CD4-positive, CD25-positive, alpha-beta regulatory T cell (primary cell): ENCODE data around the gene RING1. TPM values are rescaled to one million over a fixed set of nuclear protein-coding genes. Genes with fewer than 3 reads are reported as not detected.
A peak's percentile ranks its signal among the peaks of the same experiment; 100 is the strongest.

ENCODE experiments used
- ATAC-seq, 2 donors: fragments of 150-1000 bp; cut with Tn5 transposase; one replicate each; pipeline ENCODE4 v1.10.0; 2021; ENCODE audit warnings: low read depth in 2 of 2, moderate number of reproducible peaks in 2 of 2, moderate library complexity in 1 of 2
- DNase-seq, 3 donors: peaks; one replicate each; pipeline versions ENCODE4 v3.0.0 to v3.0.0-alpha.2; 2012 to 2022; ENCODE audit warnings: mixed read lengths in 1 of 3
- H3K27ac ChIP-seq: one replicate; pipeline ENCODE4 v1.7.0; 2013; ENCODE audit warnings: mild to moderate bottlenecking, low read length; ENCODE audit not compliant: insufficient read depth, poor library complexity, severe bottlenecking
- H3K27me3 ChIP-seq: one replicate; pipeline ENCODE4 v1.7.0; 2013; ENCODE audit warnings: low read length; ENCODE audit not compliant: control insufficient read depth, insufficient read depth
- H3K36me3 ChIP-seq: one replicate; pipeline ENCODE4 v1.7.0; 2013; ENCODE audit warnings: mild to moderate bottlenecking, low read length, moderate library complexity; ENCODE audit not compliant: control insufficient read depth, insufficient read depth
- H3K4me1 ChIP-seq: 2 replicates; pipeline ENCODE4 v1.7.0; 2013; ENCODE audit warnings: mild to moderate bottlenecking, low read length; ENCODE audit not compliant: insufficient read depth, control insufficient read depth, poor library complexity, severe bottlenecking
- H3K4me3 ChIP-seq: one replicate; pipeline ENCODE4 v1.7.0; 2013; ENCODE audit warnings: low read depth, mild to moderate bottlenecking, low read length, moderate library complexity
- H3K9me3 ChIP-seq, 2 experiments: 1 replicate in 1 of 2; 2 replicates in 1 of 2; pipeline ENCODE4 v1.7.0; 2013; ENCODE audit warnings: low read length in 2 of 2, mild to moderate bottlenecking in 1 of 2, moderate library complexity in 1 of 2; ENCODE audit not compliant: control insufficient read depth in 2 of 2
- H3K27ac Mint-ChIP-seq, 3 donors: one replicate each; pipeline ENCODE4 v1.8.0; 2020 to 2022; ENCODE audit warnings: mild to moderate bottlenecking in 3 of 3, mixed read lengths in 3 of 3, moderate library complexity in 2 of 3
- H3K27me3 Mint-ChIP-seq: one replicate; pipeline ENCODE4 v1.8.0; 2022; ENCODE audit warnings: mild to moderate bottlenecking, mixed read lengths
- H3K36me3 Mint-ChIP-seq: one replicate; pipeline ENCODE4 v1.8.0; 2020; ENCODE audit warnings: mixed read lengths
- H3K4me1 Mint-ChIP-seq, 4 donors: one replicate each; pipeline ENCODE4 v1.8.0; 2020 to 2022; ENCODE audit warnings: mixed read lengths in 4 of 4, mild to moderate bottlenecking in 1 of 4
- H3K4me3 Mint-ChIP-seq, 4 donors: one replicate each; pipeline ENCODE4 v1.8.0; 2020 to 2022; ENCODE audit warnings: mild to moderate bottlenecking in 4 of 4, mixed read lengths in 4 of 4, moderate library complexity in 3 of 4
- H3K9me3 Mint-ChIP-seq, 7 donors: one replicate each; pipeline ENCODE4 v1.8.0; 2020 to 2022; ENCODE audit warnings: mixed read lengths in 7 of 7, mild to moderate bottlenecking in 3 of 7, moderate library complexity in 2 of 7
- polyA plus RNA-seq, 4 donors: library from polyadenylated mRNA; unstranded; fragments of 300-500 nt; fragmentation: Illumina TruSeq; gene quantifications; one replicate each; pipeline ENCODE4 v1.2.3, GENCODE V29; 2021
- total RNA-seq: library from RNA; stranded (reverse); gene quantifications from one replicate; pipeline ENCODE4 v1.2.3, GENCODE V29; 2022

RING1 gene
- total and polyA plus RNA-seq, 5 donors from 2014 or later, result 4.9 to 34.2 (median 5.6) TPM

- no peak overlapping the region for H3K4me3 ChIP-seq
- DNase-seq (no peak), ATAC-seq (no peak)
- Mint-ChIP-seq H3K27ac (peak overlapping the region in 2 of 3 donors; percentile 82 to 89), H3K4me3 (peak overlapping the region; percentile 92 to 100 (median 96)), H3K36me3 (peaks cover 12% of the 10 kb centered on the region), H3K27me3 (no peaks in the 10 kb centered on the region), H3K4me1 (peaks cover 4 to 75% (median 46%) of the 10 kb centered on the region in 4 donors), H3K9me3 (peaks cover 0 to 3% (median 0%) of the 10 kb centered on the region in 7 donors)
- no peaks in the 10 kb centered on the region for H3K27me3 ChIP-seq
- no peaks in the 10 kb centered on the region for H3K9me3 ChIP-seq
- H3K27ac ChIP-seq, result peak overlapping the region; percentile 69
- peaks cover 59% of the 10 kb centered on the region for H3K4me1 ChIP-seq
- H3K36me3 ChIP-seq, result peaks cover 19% of the 10 kb centered on the region
Measured at GRCh38 chr6:33203443-33204164, 4.7 kb upstream of the RING1 start.

- Histone ChIP-seq H3K4me3 (no peak overlapping the region), H3K27me3 (no peaks in the 10 kb centered on the region), H3K36me3 (peaks cover 19% of the 10 kb centered on the region), H3K27ac (peak overlapping the region; percentile 69), H3K9me3 (no peaks in the 10 kb centered on the region), H3K4me1 (peaks cover 60% of the 10 kb centered on the region)
- peak overlapping the region in 2 of 3 donors; percentile 82 to 89 for H3K27ac Mint-ChIP-seq
- H3K4me1 Mint-ChIP-seq, result peaks cover 9 to 75% (median 47%) of the 10 kb centered on the region in 4 donors
- ATAC-seq, result no peak
- peak overlapping the region; percentile 92 to 100 (median 96) for H3K4me3 Mint-ChIP-seq
- no peak for DNase-seq
- H3K9me3 Mint-ChIP-seq, result peaks cover 0 to 3% (median 0%) of the 10 kb centered on the region in 7 donors
- H3K36me3 Mint-ChIP-seq, result peaks cover 16% of the 10 kb centered on the region
- H3K27me3 Mint-ChIP-seq, result no peaks in the 10 kb centered on the region
Measured at GRCh38 chr6:33204165-33204414, 4.2 kb upstream of the RING1 start.

- Histone ChIP-seq H3K4me1 (peaks cover 56% of the 10 kb centered on the region), H3K9me3 (no peaks in the 10 kb centered on the region), H3K27me3 (no peaks in the 10 kb centered on the region), H3K36me3 (peaks cover 20% of the 10 kb centered on the region), H3K27ac (peak within 1 kb of the TSS; percentile 69), H3K4me3 (peak within 1 kb of the TSS; percentile 44)
- Mint-ChIP-seq H3K27me3 (no peaks in the 10 kb centered on the region), H3K36me3 (peaks cover 18% of the 10 kb centered on the region), H3K4me1 (peaks cover 14 to 75% (median 50%) of the 10 kb centered on the region in 4 donors), H3K9me3 (peaks cover 0 to 3% (median 0%) of the 10 kb centered on the region in 7 donors), H3K27ac (peak within 1 kb of the TSS; percentile 89 to 91 (median 89)), H3K4me3 (peak within 1 kb of the TSS; percentile 92 to 100 (median 96))
- DNase-seq (peak; percentile 82 to 91 (median 87)), ATAC-seq (peak; percentile 60 to 66)
Measured at GRCh38 chr6:33204415-33205190, 3.7 kb upstream of the RING1 start, which contains the start of gene HSD17B8. Gene HSD17B8 (plus strand): TSS chr6:33204655. CDS start chr6:33204669, 14 bp downstream.

- H3K27me3 Mint-ChIP-seq, result peaks cover under 1% of the 10 kb centered on the region
- H3K27me3 ChIP-seq, result no peaks in the 10 kb centered on the region
- DNase-seq (peak in 1 of 3 donors; percentile 37), ATAC-seq (no peak)
- H3K27ac ChIP-seq, result peak overlapping the region; percentile 69
- H3K4me1 Mint-ChIP-seq, result peaks cover 18 to 78% (median 51%) of the 10 kb centered on the region in 4 donors
- peaks cover 25% of the 10 kb centered on the region for H3K36me3 Mint-ChIP-seq
- H3K4me3 Mint-ChIP-seq, result peak overlapping the region; percentile 92 to 100 (median 96)
- H3K4me1 ChIP-seq, result peaks cover 54% of the 10 kb centered on the region
- peak overlapping the region; percentile 44 for H3K4me3 ChIP-seq
- no peaks in the 10 kb centered on the region for H3K9me3 ChIP-seq
- peak overlapping the region; percentile 87 to 91 (median 89) for H3K27ac Mint-ChIP-seq
- H3K9me3 Mint-ChIP-seq, result peaks cover 0 to 3% (median 0%) of the 10 kb centered on the region in 7 donors
- peaks cover 28% of the 10 kb centered on the region for H3K36me3 ChIP-seq
Measured at GRCh38 chr6:33205191-33206026, 2.9 kb upstream of the RING1 start.

GRCh38 chr6:33206027-33206863 is 2.1 kb upstream of the RING1 start:
- no peak overlapping the region for H3K27ac ChIP-seq
- H3K4me3 Mint-ChIP-seq, result peak overlapping the region; percentile 92 to 100 (median 96)
- peaks cover 14 to 73% (median 51%) of the 10 kb centered on the region in 4 donors for H3K4me1 Mint-ChIP-seq
- no peak for DNase-seq
- H3K9me3 Mint-ChIP-seq, result peaks cover 0 to 3% (median 0%) of the 10 kb centered on the region in 7 donors
- ATAC-seq, result no peak
- H3K36me3 Mint-ChIP-seq, result peaks cover 26% of the 10 kb centered on the region
- peaks cover 50% of the 10 kb centered on the region for H3K4me1 ChIP-seq
- no peaks in the 10 kb centered on the region for H3K9me3 ChIP-seq
- H3K27me3 Mint-ChIP-seq, result peaks cover 5% of the 10 kb centered on the region
- H3K4me3 ChIP-seq, result no peak overlapping the region
- H3K27ac Mint-ChIP-seq, result peak overlapping the region; percentile 76 to 89 (median 87)
- no peaks in the 10 kb centered on the region for H3K27me3 ChIP-seq
- peaks cover 31% of the 10 kb centered on the region for H3K36me3 ChIP-seq

- Histone ChIP-seq H3K4me1 (peaks cover 42% of the 10 kb centered on the region), H3K27me3 (no peaks in the 10 kb centered on the region), H3K4me3 (no peak overlapping the region), H3K36me3 (peaks cover 33% of the 10 kb centered on the region), H3K9me3 (no peaks in the 10 kb centered on the region), H3K27ac (no peak overlapping the region)
- Mint-ChIP-seq H3K9me3 (peaks cover 0 to under 1% (median 0%) of the 10 kb centered on the region in 7 donors), H3K4me3 (peak overlapping the region in 3 of 4 donors; percentile 56 to 98 (median 95)), H3K4me1 (peaks cover 14 to 67% (median 46%) of the 10 kb centered on the region in 4 donors), H3K27me3 (peaks cover 7% of the 10 kb centered on the region), H3K36me3 (peaks cover 28% of the 10 kb centered on the region), H3K27ac (peak overlapping the region in 1 of 3 donors; percentile 88)
- DNase-seq (no peak), ATAC-seq (no peak)
Measured at GRCh38 chr6:33206864-33207551, 1.3 kb upstream of the RING1 start.
